ENCODE data around the gene CCDC59. TPM values are rescaled to one million over a fixed set of nuclear protein-coding genes. Genes with fewer than 3 reads are reported as not detected.

Gene CCDC59
- polyA plus RNA-seq, 1 donor, result 33.6 TPM

DNA sequence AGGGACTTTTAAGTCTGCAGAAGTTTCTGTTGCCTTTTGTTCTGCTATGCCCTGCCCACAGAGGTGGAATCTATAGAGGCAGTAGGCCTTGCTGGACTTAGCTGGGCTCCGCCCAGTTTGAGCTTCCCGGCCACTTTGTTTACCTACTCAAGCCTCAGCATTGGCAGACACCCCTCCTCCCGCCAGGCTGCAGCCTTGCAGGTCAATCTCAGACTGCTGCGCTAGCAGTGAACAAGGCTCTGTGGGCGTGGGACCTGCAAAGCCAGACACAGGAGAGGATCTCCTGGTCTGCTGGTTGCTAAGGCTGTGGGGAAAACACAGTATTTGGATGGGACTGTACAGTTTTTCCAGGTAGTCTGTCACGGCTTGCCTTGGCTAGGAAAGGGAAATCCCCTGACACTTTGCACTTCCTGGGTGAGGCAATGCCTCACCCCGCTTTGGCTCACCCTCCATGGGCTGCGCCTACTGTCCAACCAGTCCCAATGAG, 43.7 kb downstream of the CCDC59 start:
- DNase-seq, result no peak

Other genes with a start within 250 kb of the CCDC59 start
- 7.3 TPM for gene METTL25, start 142 bp upstream of the CCDC59 start, polyA plus RNA-seq (ENCODE audit: insufficient read length)

All from hindlimb muscle (tissue), 1 donor.